NCI-H2196 treated with DMSO at 0.1 percent for 48 hours (cell line): ENCODE results near the gene SPTB.
"Not testable (repeated sequence)": the region's sequence is repeated elsewhere in the genome, so short reads cannot be mapped to it uniquely, and the experiment has no call there.

Experiments
- DNase-seq: peaks from one replicate; lab custom pipeline; 2025; ENCODE audit not compliant: unreplicated experiment; lab: John Stamatoyannopoulos, UW

Gene SPTB

GRCh38 chr14:64879635-64880220 is at the start of gene SPTB:
Gene SPTB, minus strand, starts transcription at chr14:64879907. Its CDS starts 56,813 bp downstream, at chr14:64823094.
- peak; percentile 33 for DNase-seq

GRCh38 chr14:64929014-64929359 is 49.3 kb upstream of the SPTB start:
- no peak for DNase-seq

- DNase-seq = no peak
Observed at GRCh38 chr14:64928239-64929013, 48.7 kb upstream of the SPTB start.

- DNase-seq = no peak
Observed at GRCh38 chr14:64927031-64927430, 47.3 kb upstream of the SPTB start.

- no peak for DNase-seq
Observed at GRCh38 chr14:64926398-64926995, 46.8 kb upstream of the SPTB start.

- DNase-seq = no peak
Observed at GRCh38 chr14:64923015-64923414, 43.3 kb upstream of the SPTB start.

- no peak for DNase-seq
Observed at GRCh38 chr14:64920465-64920864, 40.8 kb upstream of the SPTB start.

GRCh38 chr14:64919618-64920017 is 39.9 kb upstream of the SPTB start:
- no peak for DNase-seq

- DNase-seq = no peak
Observed at GRCh38 chr14:64919215-64919614, 39.5 kb upstream of the SPTB start.

GRCh38 chr14:64918216-64918615 is 38.5 kb upstream of the SPTB start:
- DNase-seq = no peak

- DNase-seq = no peak
Observed at GRCh38 chr14:64915797-64916196, 36.1 kb upstream of the SPTB start.

GRCh38 chr14:64915029-64915424 is 35.3 kb upstream of the SPTB start:
- no peak for DNase-seq

GRCh38 chr14:64914237-64915028 is 34.7 kb upstream of the SPTB start, which contains the start of gene CHURC1:
Gene CHURC1, plus strand, starts transcription at chr14:64914455. Its CDS starts 41 bp downstream, at chr14:64914496.
- DNase-seq = peak; percentile 88

GRCh38 chr14:64913477-64913876 is 33.8 kb upstream of the SPTB start:
- not testable (repeated sequence) for DNase-seq

GRCh38 chr14:64912261-64912660 is 32.6 kb upstream of the SPTB start:
- DNase-seq = no peak

- no peak for DNase-seq
Observed at GRCh38 chr14:64910847-64911495, 31.3 kb upstream of the SPTB start.

- no peak for DNase-seq
Observed at GRCh38 chr14:64906022-64906421, 26.3 kb upstream of the SPTB start.

- no peak for DNase-seq
Observed at GRCh38 chr14:64899958-64900357, 20.3 kb upstream of the SPTB start.

GRCh38 chr14:64891839-64892375 is 12.2 kb upstream of the SPTB start:
- DNase-seq = peak; percentile 30

GRCh38 chr14:64891173-64891838 is 11.6 kb upstream of the SPTB start:
- DNase-seq = no peak
